Measurements from ENCODE around the gene PPP1R7.
A peak's percentile ranks its signal among the peaks of the same experiment; 100 is the strongest.

The PPP1R7 gene

GRCh38 chr2:241182126-241182525, 31.9 kb downstream of the PPP1R7 start:
- ChIA-PET CTCF (interaction anchor here (0.6 to 0.7 kb wide), 2 partner anchors 9 to 164 kb away, joined by 3 read pairs; no protein-coding TSS in a partner anchor), POLR2A (no interaction called here)
- Histone ChIP-seq H3K27ac (ENCODE audit: extremely low read depth, low read depth, low read length) (no peak overlapping the region), H3K4me3 (ENCODE audit: low read depth, low read length) (no peak overlapping the region), H3K36me3 (ENCODE audit: control insufficient read depth in 2 of 2, insufficient read depth in 1 of 2, low read length in 2 of 2) (peaks cover 0 to 28% of the 10 kb centered on the region in 2 experiments; a peak in 2 of 3 replicates), H3K9me3 (ENCODE audit: control insufficient read depth, insufficient read depth, low read depth, low read length) (no peaks in the 10 kb centered on the region), H3K4me1 (ENCODE audit: control insufficient read depth, insufficient read depth, low read length) (no peaks in the 10 kb centered on the region)
- TF ChIP-seq SALL2 (tag by site-specific recombination; IDR thresholded peaks at IDR 0.05; ENCODE audit: borderline replicate concordance) (no peak), ZEB2 (tag by site-specific recombination; IDR thresholded peaks at IDR 0.05) (no peak), ZNF19 (tag by site-specific recombination; IDR thresholded peaks at IDR 0.05; ENCODE audit: low read depth) (no peak), ZNF292 (tag by site-specific recombination; IDR thresholded peaks at IDR 0.05; ENCODE audit: borderline replicate concordance, low read depth) (no peak), ZNF692 (tag by site-specific recombination; IDR thresholded peaks at IDR 0.05) (no peak), OVOL3 (tag by site-specific recombination; IDR thresholded peaks at IDR 0.05) (no peak), ZNF776 (tag by site-specific recombination; IDR thresholded peaks at IDR 0.05; ENCODE audit: borderline replicate concordance) (no peak), ZNF140 (tag by site-specific recombination; IDR thresholded peaks at IDR 0.05) (no peak), ZNF433 (tag by site-specific recombination; IDR thresholded peaks at IDR 0.05; ENCODE audit: low read depth) (no peak), ZNF707 (tag by site-specific recombination; IDR thresholded peaks at IDR 0.05) (no peak), ZNF664 (tag by site-specific recombination; IDR thresholded peaks at IDR 0.05) (no peak), ZNF747 (tag by site-specific recombination; IDR thresholded peaks at IDR 0.05) (no peak), ZNF560 (tag by site-specific recombination; IDR thresholded peaks at IDR 0.05; ENCODE audit: borderline replicate concordance) (no peak), ZNF248 (tag by site-specific recombination; IDR thresholded peaks at IDR 0.05) (no peak), ZNF701 (tag by site-specific recombination; IDR thresholded peaks at IDR 0.05) (no peak), ZBTB17 (tag by site-specific recombination; IDR thresholded peaks at IDR 0.05) (no peak), GFI1B (tag by site-specific recombination; IDR thresholded peaks at IDR 0.05) (no peak), SP2 (tag by site-specific recombination; IDR thresholded peaks at IDR 0.05) (no peak), ZNF148 (tag by site-specific recombination; IDR thresholded peaks at IDR 0.05; ENCODE audit: borderline replicate concordance) (no peak)

GRCh38 chr2:241182531-241183133, 32.4 kb downstream of the PPP1R7 start:
- H3K4me1 ChIP-seq (ENCODE audit: control insufficient read depth, insufficient read depth, low read length), result no peaks in the 10 kb centered on the region
- no peaks in the 10 kb centered on the region for H3K9me3 ChIP-seq (ENCODE audit: control insufficient read depth, insufficient read depth, low read depth, low read length)
- H3K36me3 ChIP-seq (ENCODE audit: control insufficient read depth in 2 of 2, insufficient read depth in 1 of 2, low read length in 2 of 2), result peaks cover 0 to 25% of the 10 kb centered on the region in 2 experiments; a peak in 2 of 3 replicates
- H3K27ac ChIP-seq (ENCODE audit: extremely low read depth, low read depth, low read length), result no peak overlapping the region
- ChIA-PET CTCF (no interaction called here), POLR2A (no interaction called here)
- H3K4me3 ChIP-seq (ENCODE audit: low read depth, low read length), result no peak overlapping the region
- no peak for TF ChIP-seq ZNF837 (tag by site-specific recombination; IDR thresholded peaks at IDR 0.05)
- peak; percentile 88 for TF ChIP-seq ZNF239 (tag by site-specific recombination; IDR thresholded peaks at IDR 0.05)
- TF ChIP-seq ZNF366 (tag by site-specific recombination; conservative IDR thresholded peaks at IDR 0.05), result no peak
- 0 out of 2 replicates have a peak, but pooled peaks have one; percentile 30 for TF ChIP-seq SCRT1 (tag by site-specific recombination; IDR thresholded peaks at IDR 0.05; ENCODE audit: borderline replicate concordance)
- TF ChIP-seq SCRT2 (tag by site-specific recombination; IDR thresholded peaks at IDR 0.05), result peak; percentile 81
